Lung microvascular endothelial cell (primary cell): ENCODE results near the gene PLCH2. TPM values are rescaled to one million over a fixed set of nuclear protein-coding genes. Genes with fewer than 3 reads are reported as not detected.

Experiments
- DNase-seq, 2 donors: peaks; one replicate each; pipeline versions ENCODE4 v3.0.0 to v3.0.0-alpha.2; 2010; ENCODE audit warnings: low read depth in 2 of 2
- total RNA-seq: library from RNA; depleted of rRNA; stranded (reverse); fragments of >200 nt; gene quantifications from 2 replicates; pipeline ENCODE4 v1.2.1, GENCODE V29; 2014

Gene PLCH2
- total RNA-seq, 1 donor from 2014 or later, result under 0.01 TPM

- DNase-seq, result no peak
These were observed 518 bp upstream of the PLCH2 start for GRCh38 chr1:2475571-2475970.

GRCh38 chr1:2477309-2477708 lies 1.2 kb downstream of the PLCH2 start:
- no peak for DNase-seq

- DNase-seq, result no peak
These were observed 1.9 kb downstream of the PLCH2 start for GRCh38 chr1:2477791-2478499.

- no peak for DNase-seq
These were observed 3.1 kb downstream of the PLCH2 start for GRCh38 chr1:2479186-2479585.

GRCh38 chr1:2479618-2480017 lies 3.5 kb downstream of the PLCH2 start:
- no peak for DNase-seq

GRCh38 chr1:2480236-2480985 lies 4.3 kb downstream of the PLCH2 start:
- peak in 1 of 2 donors; percentile 47 for DNase-seq

- no peak for DNase-seq
These were observed 4.9 kb downstream of the PLCH2 start for GRCh38 chr1:2480986-2481364.

GRCh38 chr1:2481885-2482284 lies 5.8 kb downstream of the PLCH2 start:
- DNase-seq, result no peak

GRCh38 chr1:2482588-2482987 lies 6.5 kb downstream of the PLCH2 start:
- no peak for DNase-seq

GRCh38 chr1:2483026-2483425 lies 6.9 kb downstream of the PLCH2 start:
- DNase-seq, result no peak

GRCh38 chr1:2483970-2484369 lies 7.9 kb downstream of the PLCH2 start:
- DNase-seq, result no peak

- no peak for DNase-seq
These were observed 10.0 kb downstream of the PLCH2 start for GRCh38 chr1:2486041-2486440.

- DNase-seq, result no peak
These were observed 10.5 kb downstream of the PLCH2 start for GRCh38 chr1:2486558-2486957.

- DNase-seq, result no peak
These were observed 12.6 kb downstream of the PLCH2 start for GRCh38 chr1:2488688-2489087.

GRCh38 chr1:2489615-2490014 lies 13.5 kb downstream of the PLCH2 start:
- DNase-seq, result no peak

GRCh38 chr1:2492091-2492490 lies 16.0 kb downstream of the PLCH2 start:
- no peak for DNase-seq

- no peak for DNase-seq
These were observed 17.1 kb downstream of the PLCH2 start for GRCh38 chr1:2493218-2493617.

- DNase-seq, result no peak
These were observed 17.7 kb downstream of the PLCH2 start for GRCh38 chr1:2493691-2494322.

GRCh38 chr1:2494323-2494693 lies 18.2 kb downstream of the PLCH2 start:
- no peak for DNase-seq

GRCh38 chr1:2495026-2495425 lies 18.9 kb downstream of the PLCH2 start:
- no peak for DNase-seq

GRCh38 chr1:2495546-2495945 lies 19.5 kb downstream of the PLCH2 start:
- DNase-seq, result no peak

- DNase-seq, result no peak
These were observed 20.1 kb downstream of the PLCH2 start for GRCh38 chr1:2496087-2496622.

- DNase-seq, result no peak
These were observed 20.7 kb downstream of the PLCH2 start for GRCh38 chr1:2496746-2497145.
